Sigmoid colon (tissue), 7 donors: ENCODE measurements around the gene TPRX1. TPM values are rescaled to one million over a fixed set of nuclear protein-coding genes. Genes with fewer than 3 reads are reported as not detected.
A peak's percentile ranks its signal among the peaks of the same experiment; 100 is the strongest.
"Not testable (repeated sequence)": the region's sequence is repeated elsewhere in the genome, so short reads cannot be mapped to it uniquely, and the experiment has no call there.

Experiments used
- DNase-seq: peaks from one replicate; pipeline ENCODE4 v3.0.0-alpha.2; 2019
- H3K27ac ChIP-seq, 4 donors: fragments of 200-600 bp; sonication (generic); one replicate each; pipeline ENCODE4 v1.5.1; 2016 to 2019; ENCODE audit warnings: mild to moderate bottlenecking in 1 of 4
- H3K27me3 ChIP-seq, 3 donors: fragments of 200-600 bp; sonication (generic); one replicate each; pipeline ENCODE4 v1.5.1; 2019; ENCODE audit warnings: mild to moderate bottlenecking in 1 of 3
- H3K36me3 ChIP-seq, 4 donors: fragments of 200-600 bp; sonication (generic); one replicate each; pipeline ENCODE4 v1.5.1; 2016 to 2019
- H3K4me1 ChIP-seq, 4 donors: fragments of 200-600 bp; sonication (generic); one replicate each; pipeline ENCODE4 v1.5.1; 2017 to 2019
- H3K4me3 ChIP-seq, 4 donors: fragments of 200-600 bp; sonication (generic); one replicate each; pipeline ENCODE4 v1.5.1; 2017 to 2019; ENCODE audit warnings: mild to moderate bottlenecking in 2 of 4, moderate library complexity in 1 of 4
- H3K9me3 ChIP-seq, 4 donors: fragments of 200-600 bp in 3 of 4; sonication (generic) in 3 of 4; one replicate each; pipeline versions ENCODE4 v1.5.1 to v1.6.1; 2013 to 2019
- EP300 ChIP-seq, 4 donors: sonication (generic); formaldehyde crosslinking; IDR thresholded peaks; one replicate each; pipeline ENCODE4 v1.6.1; 2017; ENCODE audit warnings: antibody characterized with exemption in 4 of 4
- POLR2A ChIP-seq, 2 donors: fragments of 450-650 bp; IDR thresholded peaks; one replicate each; pipeline ENCODE4 v1.6.1; 2016; ENCODE audit warnings: antibody characterized with exemption in 2 of 2, mild to moderate bottlenecking in 2 of 2, moderate library complexity in 2 of 2
- POLR2AphosphoS5 ChIP-seq, 4 donors: sonication (generic); formaldehyde crosslinking; IDR thresholded peaks; one replicate each; pipeline ENCODE4 v1.6.1; 2017; ENCODE audit warnings: antibody characterized with exemption in 4 of 4
- WGBS, 2 donors: extraction: QIAGEN DNeasy Blood & Tissue Kit; methylation state at CpG; one replicate each; pipeline ENCODE4 v1.1.7; 2013; 5-methylcytosine and 5-hydroxymethylcytosine counted together
- intact Hi-C: fragments of 100-400 bp; cut with DNase I; formaldehyde crosslinking; loops from one replicate; pipeline ENCODE4 v1.15.1; 2023
- polyA plus RNA-seq, 3 donors: library from polyadenylated mRNA; stranded (reverse); fragments of 200-250 nt; gene quantifications; one replicate each; pipeline ENCODE4 v1.2.3, GENCODE V29; 2013
- total RNA-seq, 4 donors: library from RNA; depleted of rRNA; stranded (reverse); fragments of >200 nt; gene quantifications; one replicate each; pipeline ENCODE4 v1.1.0, GENCODE V29; 2016
- TF ChIP-seq, protein P1 (sequence below), 4 experiments: fragments of 450-650 bp in 3 of 4; fragments of 200-600 bp in 1 of 4; IDR thresholded peaks; one replicate each; pipeline ENCODE4 v1.5.1; 2016 to 2019; ENCODE audit warnings: antibody characterized with exemption in 4 of 4, mild to moderate bottlenecking in 3 of 4, moderate library complexity in 2 of 4
- donor health status: healthy with polysubstance abuse.
- donor health status: Bipolar disorder and iron deficiency.
- donor health status: healthy.

TPRX1 gene
- total and polyA plus RNA-seq, 7 donors = not detected

DNA sequence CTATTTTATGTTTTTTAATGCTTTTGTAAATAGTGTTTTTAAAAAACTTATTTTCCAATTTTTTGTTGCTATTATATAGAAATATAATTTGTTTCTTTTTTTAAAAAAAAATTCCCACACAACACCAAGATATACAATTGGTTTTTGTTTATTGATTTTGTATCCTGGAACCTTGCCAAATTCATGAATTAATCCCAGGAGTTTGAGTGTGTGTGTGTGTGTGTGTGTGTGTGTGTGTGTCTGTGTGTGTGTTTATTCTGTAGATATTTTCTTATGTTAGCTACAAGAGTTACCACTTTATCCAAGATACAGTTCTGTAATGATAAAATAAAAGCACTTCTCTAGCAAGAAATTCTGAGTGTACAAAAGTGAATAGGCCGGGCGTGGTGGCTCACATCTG lies 7.6 kb downstream of the TPRX1 start:
- 51 to 75% methylated on average over 2 of the region's 2 CpGs for WGBS, 2 donors
- no peak overlapping the region for H3K27ac ChIP-seq
- H3K4me1 ChIP-seq = no peaks in the 10 kb centered on the region
- intact Hi-C loops = no loop called here
- no peaks in the 10 kb centered on the region for H3K9me3 ChIP-seq
- no peaks in the 10 kb centered on the region for H3K36me3 ChIP-seq
- no peak for TF ChIP-seq POLR2AphosphoS5 (IDR thresholded peaks at IDR 0.05)
- no peak for TF ChIP-seq POLR2A (IDR thresholded peaks at IDR 0.05)
- no peak for TF ChIP-seq EP300 (IDR thresholded peaks at IDR 0.05)
- TF ChIP-seq, protein P1, sequence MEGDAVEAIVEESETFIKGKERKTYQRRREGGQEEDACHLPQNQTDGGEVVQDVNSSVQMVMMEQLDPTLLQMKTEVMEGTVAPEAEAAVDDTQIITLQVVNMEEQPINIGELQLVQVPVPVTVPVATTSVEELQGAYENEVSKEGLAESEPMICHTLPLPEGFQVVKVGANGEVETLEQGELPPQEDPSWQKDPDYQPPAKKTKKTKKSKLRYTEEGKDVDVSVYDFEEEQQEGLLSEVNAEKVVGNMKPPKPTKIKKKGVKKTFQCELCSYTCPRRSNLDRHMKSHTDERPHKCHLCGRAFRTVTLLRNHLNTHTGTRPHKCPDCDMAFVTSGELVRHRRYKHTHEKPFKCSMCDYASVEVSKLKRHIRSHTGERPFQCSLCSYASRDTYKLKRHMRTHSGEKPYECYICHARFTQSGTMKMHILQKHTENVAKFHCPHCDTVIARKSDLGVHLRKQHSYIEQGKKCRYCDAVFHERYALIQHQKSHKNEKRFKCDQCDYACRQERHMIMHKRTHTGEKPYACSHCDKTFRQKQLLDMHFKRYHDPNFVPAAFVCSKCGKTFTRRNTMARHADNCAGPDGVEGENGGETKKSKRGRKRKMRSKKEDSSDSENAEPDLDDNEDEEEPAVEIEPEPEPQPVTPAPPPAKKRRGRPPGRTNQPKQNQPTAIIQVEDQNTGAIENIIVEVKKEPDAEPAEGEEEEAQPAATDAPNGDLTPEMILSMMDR (IDR thresholded peaks at IDR 0.05) = no peak
- DNase-seq = no peak
- H3K27me3 ChIP-seq = no peaks in the 10 kb centered on the region
- H3K4me3 ChIP-seq = no peak overlapping the region

DNA sequence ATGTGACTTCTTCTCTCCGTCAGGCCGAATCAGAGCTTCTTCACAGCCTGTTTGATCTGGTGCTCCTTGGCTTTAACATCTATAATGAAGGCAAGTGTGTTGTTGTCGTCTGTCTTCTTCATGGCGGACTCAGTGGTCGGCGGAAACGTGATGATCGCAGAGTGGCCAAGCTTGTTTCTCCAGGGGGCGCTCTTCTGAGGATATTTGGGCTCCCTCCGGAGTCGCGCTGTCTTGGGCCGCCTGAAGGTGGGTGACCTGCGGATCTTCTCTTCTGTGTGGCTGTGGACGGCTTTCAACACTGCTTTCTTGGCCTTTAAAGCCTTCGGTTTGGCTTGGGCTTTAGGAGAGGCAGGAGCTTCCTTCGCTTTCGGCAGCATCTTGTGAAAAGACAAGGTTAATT lies 9.8 kb downstream of the TPRX1 start:
- Histone ChIP-seq H3K36me3 (no peaks in the 10 kb centered on the region), H3K27me3 (no peaks in the 10 kb centered on the region), H3K9me3 (no peaks in the 10 kb centered on the region), H3K4me1 (peaks cover 0 to 7% (median 0%) of the 10 kb centered on the region in 4 donors), H3K27ac (no peak overlapping the region), H3K4me3 (no peak overlapping the region)
- no peak for DNase-seq
- intact Hi-C loops = no loop called here
- WGBS, 2 donors = 84 to 90% methylated on average over 18 of the region's 18 CpGs
- no peak for TF ChIP-seq POLR2AphosphoS5 (IDR thresholded peaks at IDR 0.05)
- TF ChIP-seq POLR2A (IDR thresholded peaks at IDR 0.05) = no peak
- TF ChIP-seq, protein P1 (IDR thresholded peaks at IDR 0.05) = no peak
- TF ChIP-seq EP300 (IDR thresholded peaks at IDR 0.05) = no peak

DNA sequence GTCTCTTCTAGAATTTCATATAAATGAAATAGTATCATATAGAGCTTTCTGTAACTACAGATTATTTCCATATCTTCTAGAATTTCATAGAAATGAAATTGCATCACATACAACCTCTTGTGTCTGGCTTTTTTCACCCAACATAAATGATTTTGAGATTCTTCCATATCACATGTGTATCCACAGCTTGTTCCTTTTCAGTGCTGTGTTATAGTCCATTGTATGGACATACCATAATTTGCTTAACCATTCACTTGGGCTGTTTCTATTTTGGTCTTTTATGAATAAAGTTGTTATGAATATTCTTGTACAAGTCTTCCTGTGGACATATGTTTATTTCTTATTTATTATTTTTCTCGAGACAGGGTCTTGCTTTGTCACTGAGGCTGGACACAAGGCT lies 11.7 kb downstream of the TPRX1 start:
- WGBS, 2 donors = 93 to 95% methylated on average over 1 of the region's 1 CpG
- intact Hi-C loops = no loop called here
- peaks cover 0 to 8% (median 6%) of the 10 kb centered on the region in 4 donors for H3K36me3 ChIP-seq
- DNase-seq = no peak
- peaks cover 0 to 15% (median 9%) of the 10 kb centered on the region in 4 donors for H3K4me1 ChIP-seq
- no peaks in the 10 kb centered on the region for H3K27me3 ChIP-seq
- no peak overlapping the region for H3K4me3 ChIP-seq
- H3K9me3 ChIP-seq = no peaks in the 10 kb centered on the region
- TF ChIP-seq EP300 (IDR thresholded peaks at IDR 0.05) = no peak
- TF ChIP-seq, protein P1 (IDR thresholded peaks at IDR 0.05) = no peak
- no peak for TF ChIP-seq POLR2A (IDR thresholded peaks at IDR 0.05)
- no peak for TF ChIP-seq POLR2AphosphoS5 (IDR thresholded peaks at IDR 0.05)
- H3K27ac ChIP-seq = no peak overlapping the region

DNA sequence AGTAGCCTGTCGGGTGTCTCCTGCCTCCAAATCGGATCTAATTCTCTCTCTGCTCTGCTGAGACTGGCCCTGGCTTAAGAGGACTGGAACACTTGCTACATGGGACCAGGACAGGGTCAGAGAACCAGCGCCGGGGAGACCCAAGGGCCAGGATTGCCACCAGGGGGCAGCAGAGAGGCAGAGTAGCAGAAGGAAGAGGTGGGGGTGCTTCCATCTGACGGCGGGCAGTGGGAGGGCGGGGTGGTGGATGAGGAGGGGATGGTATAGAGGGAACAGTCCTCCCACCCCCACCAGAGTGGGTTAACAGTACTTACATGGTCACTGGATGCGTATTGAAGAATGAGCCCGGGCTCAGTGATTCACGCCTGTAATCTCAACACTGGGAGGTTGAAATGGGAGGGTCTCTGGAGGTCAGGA lies 13.9 kb downstream of the TPRX1 start:
- intact Hi-C loops = no loop called here
- no peak overlapping the region for H3K4me3 ChIP-seq
- no peak for TF ChIP-seq POLR2AphosphoS5 (IDR thresholded peaks at IDR 0.05)
- TF ChIP-seq EP300 (IDR thresholded peaks at IDR 0.05) = no peak
- TF ChIP-seq, protein P1 (IDR thresholded peaks at IDR 0.05) = peak; percentile 58 to 91 (median 74)
- no peak for TF ChIP-seq POLR2A (IDR thresholded peaks at IDR 0.05)
- peaks cover 11 to 26% (median 12%) of the 10 kb centered on the region in 4 donors for H3K36me3 ChIP-seq
- H3K27ac ChIP-seq = no peak overlapping the region
- peak; percentile 89 for DNase-seq
- H3K27me3 ChIP-seq = no peaks in the 10 kb centered on the region
- peaks cover 0 to 15% (median 9%) of the 10 kb centered on the region in 4 donors for H3K4me1 ChIP-seq
- WGBS, 2 donors = 7 to 10% methylated on average over 10 of the region's 10 CpGs
- H3K9me3 ChIP-seq = no peaks in the 10 kb centered on the region

DNA sequence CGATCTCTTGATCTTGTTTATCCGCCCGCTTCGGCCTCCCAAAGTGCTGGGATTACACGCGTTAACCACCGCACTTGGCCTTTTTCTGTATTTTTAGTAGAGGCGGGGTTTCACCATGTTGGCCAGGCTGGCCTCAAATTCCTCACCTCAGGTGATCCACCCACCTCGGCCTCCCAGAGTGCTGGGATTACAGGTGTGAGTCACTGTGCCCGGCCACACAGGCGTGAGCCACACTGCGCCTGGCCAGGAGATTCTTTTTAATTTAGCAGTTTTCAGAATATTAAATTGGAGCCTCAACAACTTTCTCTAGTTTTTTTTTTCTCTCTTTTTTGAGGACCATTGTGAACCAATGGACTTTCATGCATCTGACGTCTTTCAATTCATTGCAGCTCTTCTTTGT lies 14.5 kb downstream of the TPRX1 start:
- H3K9me3 ChIP-seq, DNase-seq, H3K27me3 ChIP-seq, H3K4me3 ChIP-seq, intact Hi-C loops, H3K27ac ChIP-seq: not testable (repeated sequence)
- H3K4me1 ChIP-seq = peaks cover 0 to 15% (median 9%) of the 10 kb centered on the region in 4 donors
- 87 to 88% methylated on average over 13 of the region's 13 CpGs for WGBS, 2 donors
- H3K36me3 ChIP-seq = peaks cover 16 to 32% (median 18%) of the 10 kb centered on the region in 4 donors

DNA sequence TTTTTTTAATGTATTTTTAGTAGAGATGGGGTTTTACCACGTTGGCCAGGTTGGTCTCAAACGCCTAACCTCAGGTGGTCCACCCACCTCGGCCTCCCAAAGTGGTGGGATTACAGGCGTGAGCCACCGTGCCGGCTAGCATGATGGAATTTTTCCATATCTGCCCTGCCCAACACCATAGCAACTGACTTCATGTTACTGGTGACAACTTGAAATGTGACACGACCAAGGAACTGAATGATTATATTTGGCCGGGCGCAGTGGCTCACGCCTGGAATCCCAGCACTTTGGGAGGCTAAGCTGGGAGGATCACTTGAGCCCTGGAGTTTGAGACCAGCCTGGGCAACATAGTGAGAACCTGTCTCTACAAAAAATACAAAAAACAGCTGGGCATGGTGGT lies 17.0 kb downstream of the TPRX1 start:
- Histone ChIP-seq H3K36me3 (peaks cover 16 to 55% (median 34%) of the 10 kb centered on the region in 4 donors), H3K27ac (peak overlapping the region in 3 of 4 donors; percentile 18 to 36 (median 26)), H3K4me1 (peaks cover 0 to 28% (median 19%) of the 10 kb centered on the region in 4 donors)
- intact Hi-C loops, DNase-seq, H3K4me3 ChIP-seq, H3K9me3 ChIP-seq, H3K27me3 ChIP-seq: not testable (repeated sequence)
- WGBS, 2 donors = 85 to 91% methylated on average over 10 of the region's 10 CpGs
